GM23338 (cell line): Measurements from ENCODE around the gene HSCB. TPM values are rescaled to one million over a fixed set of nuclear protein-coding genes. Genes with fewer than 3 reads are reported as not detected.

Experiments used
- ATAC-seq: fragments of 200-7000 bp; cut with Tn5 transposase; 3 replicates; pipeline ENCODE4 v1.9.1; 2020
- DNase-seq: peaks from one replicate; pipeline ENCODE4 v3.0.0-alpha.2; 2015; ENCODE audit warnings: low spot score
- H2AFZ ChIP-seq: fragments of 200-600 bp; sonication (generic); 2 replicates; pipeline ENCODE4 v1.8.0; 2016; ENCODE audit warnings: antibody characterized with exemption, mild to moderate bottlenecking, moderate library complexity
- H3F3A ChIP-seq: fragments of 200-600 bp; sonication (generic); replicated peaks from 2 replicates; pipeline ENCODE4 v1.8.0; 2017; ENCODE audit warnings: antibody characterized with exemption, mixed run types, low read depth
- H3K27ac ChIP-seq: fragments of 200-600 bp; sonication (generic); 2 replicates; pipeline ENCODE4 v1.6.1; 2016; ENCODE audit warnings: low read depth
- H3K27me3 ChIP-seq: fragments of 200-600 bp; sonication (generic); 2 replicates; pipeline ENCODE4 v1.8.0; 2016; ENCODE audit warnings: mild to moderate bottlenecking, mixed run types, moderate library complexity; ENCODE audit not compliant: insufficient read depth
- H3K36me3 ChIP-seq: fragments of 200-600 bp; sonication (generic); 2 replicates; pipeline ENCODE4 v1.8.0; 2016; ENCODE audit warnings: mild to moderate bottlenecking; ENCODE audit not compliant: insufficient read depth
- H3K4me1 ChIP-seq: fragments of 200-600 bp; sonication (generic); 2 replicates; pipeline ENCODE4 v1.8.0; 2016; ENCODE audit warnings: mild to moderate bottlenecking, moderate library complexity; ENCODE audit not compliant: insufficient read depth
- H3K4me2 ChIP-seq: fragments of 200-600 bp; sonication (generic); 2 replicates; pipeline ENCODE4 v1.7.1; 2017; ENCODE audit warnings: mixed run types
- H3K4me3 ChIP-seq: fragments of 200-600 bp; sonication (generic); 2 replicates; pipeline ENCODE4 v1.6.1; 2016; ENCODE audit warnings: mixed run types
- H3K79me2 ChIP-seq: fragments of 200-600 bp; sonication (generic); replicated peaks from 2 replicates; pipeline ENCODE4 v1.8.0; 2017; ENCODE audit warnings: mild to moderate bottlenecking; ENCODE audit not compliant: insufficient read depth
- H3K9me2 ChIP-seq: fragments of 200-600 bp; sonication (generic); 2 replicates; pipeline ENCODE4 v1.8.0; 2017; ENCODE audit not compliant: insufficient read depth
- H4K20me1 ChIP-seq: fragments of 200-600 bp; sonication (generic); replicated peaks from 2 replicates; pipeline ENCODE4 v1.8.0; 2017; ENCODE audit warnings: mild to moderate bottlenecking; ENCODE audit not compliant: insufficient read depth
- H3K27ac Mint-ChIP-seq: 2 replicates; pipeline ENCODE4 v1.8.0; 2020; ENCODE audit warnings: inconsistent platforms, mild to moderate bottlenecking, moderate library complexity, mixed read lengths
- H3K27me3 Mint-ChIP-seq: 3 replicates; pipeline ENCODE4 v1.8.0; 2022; ENCODE audit warnings: low read depth, mild to moderate bottlenecking, moderate library complexity, mixed read lengths, inconsistent platforms; ENCODE audit not compliant: insufficient read depth, poor library complexity
- H3K36me3 Mint-ChIP-seq: 3 replicates; pipeline ENCODE4 v1.8.0; 2021; ENCODE audit warnings: low read depth, mild to moderate bottlenecking, inconsistent platforms, moderate library complexity, mixed read lengths
- H3K4me1 Mint-ChIP-seq: 3 replicates; pipeline ENCODE4 v1.8.0; 2020; ENCODE audit warnings: mild to moderate bottlenecking, inconsistent platforms, mixed read lengths
- H3K4me3 Mint-ChIP-seq: 3 replicates; pipeline ENCODE4 v1.8.0; 2021; ENCODE audit warnings: moderate library complexity, mild to moderate bottlenecking, inconsistent platforms, mixed read lengths
- H3K9me3 Mint-ChIP-seq: 3 replicates; pipeline ENCODE4 v1.8.0; 2020; ENCODE audit warnings: moderate library complexity, mild to moderate bottlenecking, inconsistent platforms, mixed read lengths
- CREB1 ChIP-seq: fragments of 250-450 bp; sonication (Bioruptor Pico); IDR thresholded peaks from 2 replicates; pipeline ENCODE4 v1.5.0; 2020; ENCODE audit warnings: low read depth, mild to moderate bottlenecking, moderate library complexity
- EZH2 ChIP-seq: fragments of 200-600 bp; sonication (generic); IDR thresholded peaks from one replicate; pipeline ENCODE4 v1.8.0; 2017; ENCODE audit warnings: antibody characterized with exemption, mild to moderate bottlenecking, low read depth; ENCODE audit not compliant: unreplicated experiment
- EZH2phosphoT487 ChIP-seq: fragments of 200-600 bp; sonication (generic); IDR thresholded peaks from one replicate; pipeline ENCODE4 v1.8.1; 2018; ENCODE audit warnings: antibody characterized with exemption; ENCODE audit not compliant: unreplicated experiment
- JUNB ChIP-seq: IDR thresholded peaks from one replicate; pipeline ENCODE4 v1.6.1; 2016; ENCODE audit warnings: antibody characterized with exemption; ENCODE audit not compliant: unreplicated experiment
- NANOG ChIP-seq: IDR thresholded peaks from 2 replicates; pipeline ENCODE4 v1.6.1; 2016; ENCODE audit warnings: antibody characterized with exemption, borderline replicate concordance
- POLR2AphosphoS5 ChIP-seq: IDR thresholded peaks from 2 replicates; pipeline ENCODE4 v1.6.1; 2016; ENCODE audit warnings: antibody characterized with exemption, low read depth
- STAT1 ChIP-seq: IDR thresholded peaks from one replicate; pipeline ENCODE4 v1.6.1; 2016; ENCODE audit warnings: antibody characterized with exemption; ENCODE audit not compliant: unreplicated experiment
- ZNF114 ChIP-seq: fragments of 250-450 bp; sonication (Bioruptor Pico); IDR thresholded peaks from 2 replicates; pipeline ENCODE4 v1.5.0; 2020; ENCODE audit warnings: mild to moderate bottlenecking, moderate library complexity
- ZNF331 ChIP-seq: fragments of 250-450 bp; sonication (Bioruptor Pico); IDR thresholded peaks from 2 replicates; pipeline ENCODE4 v1.5.0; 2020; ENCODE audit warnings: low read depth, mild to moderate bottlenecking, moderate library complexity
- polyA plus RNA-seq: library from polyadenylated mRNA; unstranded; fragments of >200 nt; fragmentation: Nextera tagmentation; extraction: Ambion mirVana; gene quantifications from 2 replicates; pipeline ENCODE4 v1.2.1, GENCODE V29; 2016
- total RNA-seq: library from RNA; depleted of rRNA; stranded (reverse); fragments of >200 nt; shearing (Covaris generic); gene quantifications from 2 replicates; pipeline ENCODE4 v1.2.3, GENCODE V29; 2014
- TF ChIP-seq, protein P1 (sequence below), 2 experiments: fragments of 200-600 bp in 1 of 2; sonication (generic) in 1 of 2; conservative IDR thresholded peaks; 2 replicates each; pipeline versions ENCODE4 v1.5.1 to v1.6.1; 2016 to 2017; ENCODE audit warnings: antibody characterized with exemption in 2 of 2, low read depth in 2 of 2, mild to moderate bottlenecking in 2 of 2, moderate library complexity in 1 of 2
- TF ChIP-seq, protein P2 (sequence below): IDR thresholded peaks from 2 replicates; pipeline ENCODE4 v1.6.1; 2016; ENCODE audit warnings: antibody characterized with exemption
- TF ChIP-seq, protein P3 (sequence below): fragments of 250-450 bp; sonication (Bioruptor Pico); IDR thresholded peaks from 2 replicates; pipeline ENCODE4 v1.5.0; 2020; ENCODE audit warnings: mild to moderate bottlenecking, moderate library complexity
- TF ChIP-seq, protein P4 (sequence below): IDR thresholded peaks from one replicate; pipeline ENCODE4 v1.6.1; 2018; ENCODE audit warnings: antibody characterized with exemption; ENCODE audit not compliant: unreplicated experiment

Gene HSCB
- total and polyA plus RNA-seq, 2 experiments from 2014 or later, result 18.6 to 30.9 TPM

DNA sequence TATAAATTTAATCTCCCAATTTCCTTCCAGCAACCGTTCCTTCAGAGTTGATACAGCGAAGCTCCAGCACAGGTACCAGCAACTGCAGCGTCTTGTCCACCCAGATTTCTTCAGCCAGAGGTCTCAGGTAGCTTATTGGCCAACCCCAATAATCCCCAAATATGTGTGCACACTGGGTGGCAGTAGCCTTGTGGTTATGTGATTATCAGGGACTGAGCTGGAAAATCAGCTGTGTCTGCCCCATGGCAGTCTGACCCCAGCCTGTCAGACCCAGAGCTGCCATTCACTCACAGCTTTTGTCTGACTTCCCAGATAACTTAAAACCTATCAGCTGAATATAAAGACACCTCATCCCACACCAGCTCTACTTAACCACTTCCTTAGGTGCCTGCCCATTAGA is 2.0 kb downstream of the HSCB start:
- H2AFZ ChIP-seq, result no peak overlapping the region
- H3K4me3 ChIP-seq, result no peak overlapping the region
- H3K4me2 ChIP-seq, result no peak overlapping the region
- H3K27me3 Mint-ChIP-seq, result peaks cover 7% of the 10 kb centered on the region
- ATAC-seq (no peak), DNase-seq (no peak)
- H3K9me3 Mint-ChIP-seq, result no peaks in the 10 kb centered on the region; the same call in 2 of the 3 replicates
- no peak overlapping the region for H3K27ac Mint-ChIP-seq
- H3K4me1 ChIP-seq, result peaks cover 8% of the 10 kb centered on the region
- no peaks in the 10 kb centered on the region for H3K9me2 ChIP-seq
- peaks cover 20% of the 10 kb centered on the region for H3K36me3 ChIP-seq
- H3K36me3 Mint-ChIP-seq, result peaks cover 53% of the 10 kb centered on the region
- H4K20me1 ChIP-seq, result no peaks in the 10 kb centered on the region; the same call in 1 of the 2 replicates
- peak overlapping the region; percentile 17; the same call in 2 of the 3 replicates for H3K4me3 Mint-ChIP-seq
- H3F3A ChIP-seq, result no peaks in the 10 kb centered on the region; the same call in 1 of the 2 replicates
- TF ChIP-seq EZH2phosphoT487 (no peak), NANOG (no peak), POLR2AphosphoS5 (no peak), EZH2 (no peak), JUNB (no peak), CREB1 (CRISPR knock-in tag) (no peak), ZNF331 (CRISPR knock-in tag) (no peak), ZNF114 (no peak), STAT1 (no peak)
- TF ChIP-seq, protein P1, sequence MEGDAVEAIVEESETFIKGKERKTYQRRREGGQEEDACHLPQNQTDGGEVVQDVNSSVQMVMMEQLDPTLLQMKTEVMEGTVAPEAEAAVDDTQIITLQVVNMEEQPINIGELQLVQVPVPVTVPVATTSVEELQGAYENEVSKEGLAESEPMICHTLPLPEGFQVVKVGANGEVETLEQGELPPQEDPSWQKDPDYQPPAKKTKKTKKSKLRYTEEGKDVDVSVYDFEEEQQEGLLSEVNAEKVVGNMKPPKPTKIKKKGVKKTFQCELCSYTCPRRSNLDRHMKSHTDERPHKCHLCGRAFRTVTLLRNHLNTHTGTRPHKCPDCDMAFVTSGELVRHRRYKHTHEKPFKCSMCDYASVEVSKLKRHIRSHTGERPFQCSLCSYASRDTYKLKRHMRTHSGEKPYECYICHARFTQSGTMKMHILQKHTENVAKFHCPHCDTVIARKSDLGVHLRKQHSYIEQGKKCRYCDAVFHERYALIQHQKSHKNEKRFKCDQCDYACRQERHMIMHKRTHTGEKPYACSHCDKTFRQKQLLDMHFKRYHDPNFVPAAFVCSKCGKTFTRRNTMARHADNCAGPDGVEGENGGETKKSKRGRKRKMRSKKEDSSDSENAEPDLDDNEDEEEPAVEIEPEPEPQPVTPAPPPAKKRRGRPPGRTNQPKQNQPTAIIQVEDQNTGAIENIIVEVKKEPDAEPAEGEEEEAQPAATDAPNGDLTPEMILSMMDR (conservative IDR thresholded peaks at IDR 0.05; ENCODE audit: low read depth in 2 of 2), result no peak
- TF ChIP-seq, protein P2, sequence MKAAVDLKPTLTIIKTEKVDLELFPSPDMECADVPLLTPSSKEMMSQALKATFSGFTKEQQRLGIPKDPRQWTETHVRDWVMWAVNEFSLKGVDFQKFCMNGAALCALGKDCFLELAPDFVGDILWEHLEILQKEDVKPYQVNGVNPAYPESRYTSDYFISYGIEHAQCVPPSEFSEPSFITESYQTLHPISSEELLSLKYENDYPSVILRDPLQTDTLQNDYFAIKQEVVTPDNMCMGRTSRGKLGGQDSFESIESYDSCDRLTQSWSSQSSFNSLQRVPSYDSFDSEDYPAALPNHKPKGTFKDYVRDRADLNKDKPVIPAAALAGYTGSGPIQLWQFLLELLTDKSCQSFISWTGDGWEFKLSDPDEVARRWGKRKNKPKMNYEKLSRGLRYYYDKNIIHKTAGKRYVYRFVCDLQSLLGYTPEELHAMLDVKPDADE, result no peak
- TF ChIP-seq, protein P3, sequence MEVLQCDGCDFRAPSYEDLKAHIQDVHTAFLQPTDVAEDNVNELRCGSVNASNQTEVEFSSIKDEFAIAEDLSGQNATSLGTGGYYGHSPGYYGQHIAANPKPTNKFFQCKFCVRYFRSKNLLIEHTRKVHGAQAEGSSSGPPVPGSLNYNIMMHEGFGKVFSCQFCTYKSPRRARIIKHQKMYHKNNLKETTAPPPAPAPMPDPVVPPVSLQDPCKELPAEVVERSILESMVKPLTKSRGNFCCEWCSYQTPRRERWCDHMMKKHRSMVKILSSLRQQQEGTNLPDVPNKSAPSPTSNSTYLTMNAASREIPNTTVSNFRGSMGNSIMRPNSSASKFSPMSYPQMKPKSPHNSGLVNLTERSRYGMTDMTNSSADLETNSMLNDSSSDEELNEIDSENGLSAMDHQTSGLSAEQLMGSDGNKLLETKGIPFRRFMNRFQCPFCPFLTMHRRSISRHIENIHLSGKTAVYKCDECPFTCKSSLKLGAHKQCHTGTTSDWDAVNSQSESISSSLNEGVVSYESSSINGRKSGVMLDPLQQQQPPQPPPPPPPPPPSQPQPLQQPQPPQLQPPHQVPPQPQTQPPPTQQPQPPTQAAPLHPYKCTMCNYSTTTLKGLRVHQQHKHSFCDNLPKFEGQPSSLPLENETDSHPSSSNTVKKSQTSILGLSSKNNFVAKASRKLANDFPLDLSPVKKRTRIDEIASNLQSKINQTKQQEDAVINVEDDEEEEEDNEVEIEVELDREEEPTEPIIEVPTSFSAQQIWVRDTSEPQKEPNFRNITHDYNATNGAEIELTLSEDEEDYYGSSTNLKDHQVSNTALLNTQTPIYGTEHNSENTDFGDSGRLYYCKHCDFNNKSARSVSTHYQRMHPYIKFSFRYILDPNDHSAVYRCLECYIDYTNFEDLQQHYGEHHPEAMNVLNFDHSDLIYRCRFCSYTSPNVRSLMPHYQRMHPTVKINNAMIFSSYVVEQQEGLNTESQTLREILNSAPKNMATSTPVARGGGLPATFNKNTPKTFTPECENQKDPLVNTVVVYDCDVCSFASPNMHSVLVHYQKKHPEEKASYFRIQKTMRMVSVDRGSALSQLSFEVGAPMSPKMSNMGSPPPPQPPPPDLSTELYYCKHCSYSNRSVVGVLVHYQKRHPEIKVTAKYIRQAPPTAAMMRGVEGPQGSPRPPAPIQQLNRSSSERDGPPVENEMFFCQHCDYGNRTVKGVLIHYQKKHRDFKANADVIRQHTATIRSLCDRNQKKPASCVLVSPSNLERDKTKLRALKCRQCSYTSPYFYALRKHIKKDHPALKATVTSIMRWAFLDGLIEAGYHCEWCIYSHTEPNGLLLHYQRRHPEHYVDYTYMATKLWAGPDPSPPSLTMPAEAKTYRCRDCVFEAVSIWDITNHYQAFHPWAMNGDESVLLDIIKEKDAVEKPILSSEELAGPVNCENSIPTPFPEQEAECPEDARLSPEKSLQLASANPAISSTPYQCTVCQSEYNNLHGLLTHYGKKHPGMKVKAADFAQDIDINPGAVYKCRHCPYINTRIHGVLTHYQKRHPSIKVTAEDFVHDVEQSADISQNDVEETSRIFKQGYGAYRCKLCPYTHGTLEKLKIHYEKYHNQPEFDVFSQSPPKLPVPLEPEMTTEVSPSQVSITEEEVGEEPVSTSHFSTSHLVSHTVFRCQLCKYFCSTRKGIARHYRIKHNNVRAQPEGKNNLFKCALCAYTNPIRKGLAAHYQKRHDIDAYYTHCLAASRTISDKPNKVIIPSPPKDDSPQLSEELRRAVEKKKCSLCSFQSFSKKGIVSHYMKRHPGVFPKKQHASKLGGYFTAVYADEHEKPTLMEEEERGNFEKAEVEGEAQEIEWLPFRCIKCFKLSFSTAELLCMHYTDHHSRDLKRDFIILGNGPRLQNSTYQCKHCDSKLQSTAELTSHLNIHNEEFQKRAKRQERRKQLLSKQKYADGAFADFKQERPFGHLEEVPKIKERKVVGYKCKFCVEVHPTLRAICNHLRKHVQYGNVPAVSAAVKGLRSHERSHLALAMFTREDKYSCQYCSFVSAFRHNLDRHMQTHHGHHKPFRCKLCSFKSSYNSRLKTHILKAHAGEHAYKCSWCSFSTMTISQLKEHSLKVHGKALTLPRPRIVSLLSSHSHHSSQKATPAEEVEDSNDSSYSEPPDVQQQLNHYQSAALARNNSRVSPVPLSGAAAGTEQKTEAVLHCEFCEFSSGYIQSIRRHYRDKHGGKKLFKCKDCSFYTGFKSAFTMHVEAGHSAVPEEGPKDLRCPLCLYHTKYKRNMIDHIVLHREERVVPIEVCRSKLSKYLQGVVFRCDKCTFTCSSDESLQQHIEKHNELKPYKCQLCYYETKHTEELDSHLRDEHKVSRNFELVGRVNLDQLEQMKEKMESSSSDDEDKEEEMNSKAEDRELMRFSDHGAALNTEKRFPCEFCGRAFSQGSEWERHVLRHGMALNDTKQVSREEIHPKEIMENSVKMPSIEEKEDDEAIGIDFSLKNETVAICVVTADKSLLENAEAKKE (CRISPR knock-in tag), result no peak
- TF ChIP-seq, protein P4, sequence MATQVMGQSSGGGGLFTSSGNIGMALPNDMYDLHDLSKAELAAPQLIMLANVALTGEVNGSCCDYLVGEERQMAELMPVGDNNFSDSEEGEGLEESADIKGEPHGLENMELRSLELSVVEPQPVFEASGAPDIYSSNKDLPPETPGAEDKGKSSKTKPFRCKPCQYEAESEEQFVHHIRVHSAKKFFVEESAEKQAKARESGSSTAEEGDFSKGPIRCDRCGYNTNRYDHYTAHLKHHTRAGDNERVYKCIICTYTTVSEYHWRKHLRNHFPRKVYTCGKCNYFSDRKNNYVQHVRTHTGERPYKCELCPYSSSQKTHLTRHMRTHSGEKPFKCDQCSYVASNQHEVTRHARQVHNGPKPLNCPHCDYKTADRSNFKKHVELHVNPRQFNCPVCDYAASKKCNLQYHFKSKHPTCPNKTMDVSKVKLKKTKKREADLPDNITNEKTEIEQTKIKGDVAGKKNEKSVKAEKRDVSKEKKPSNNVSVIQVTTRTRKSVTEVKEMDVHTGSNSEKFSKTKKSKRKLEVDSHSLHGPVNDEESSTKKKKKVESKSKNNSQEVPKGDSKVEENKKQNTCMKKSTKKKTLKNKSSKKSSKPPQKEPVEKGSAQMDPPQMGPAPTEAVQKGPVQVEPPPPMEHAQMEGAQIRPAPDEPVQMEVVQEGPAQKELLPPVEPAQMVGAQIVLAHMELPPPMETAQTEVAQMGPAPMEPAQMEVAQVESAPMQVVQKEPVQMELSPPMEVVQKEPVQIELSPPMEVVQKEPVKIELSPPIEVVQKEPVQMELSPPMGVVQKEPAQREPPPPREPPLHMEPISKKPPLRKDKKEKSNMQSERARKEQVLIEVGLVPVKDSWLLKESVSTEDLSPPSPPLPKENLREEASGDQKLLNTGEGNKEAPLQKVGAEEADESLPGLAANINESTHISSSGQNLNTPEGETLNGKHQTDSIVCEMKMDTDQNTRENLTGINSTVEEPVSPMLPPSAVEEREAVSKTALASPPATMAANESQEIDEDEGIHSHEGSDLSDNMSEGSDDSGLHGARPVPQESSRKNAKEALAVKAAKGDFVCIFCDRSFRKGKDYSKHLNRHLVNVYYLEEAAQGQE, result no peak
- peaks cover 37% of the 10 kb centered on the region for H3K79me2 ChIP-seq
- H3K4me1 Mint-ChIP-seq, result peaks cover 19% of the 10 kb centered on the region
- peak overlapping the region; percentile 17; the same call in 1 of the 2 replicates for H3K27ac ChIP-seq
- H3K27me3 ChIP-seq, result no peaks in the 10 kb centered on the region
